NK-92 (cell line): ENCODE data around the gene PRSS48.
"Not testable (repeated sequence)": the region's sequence is repeated elsewhere in the genome, so short reads cannot be mapped to it uniquely, and the experiment has no call there.

Experiments
- DNase-seq: peaks from one replicate; lab custom pipeline; 2025; ENCODE audit not compliant: unreplicated experiment; lab: John Stamatoyannopoulos, UW

PRSS48 gene, protein sequence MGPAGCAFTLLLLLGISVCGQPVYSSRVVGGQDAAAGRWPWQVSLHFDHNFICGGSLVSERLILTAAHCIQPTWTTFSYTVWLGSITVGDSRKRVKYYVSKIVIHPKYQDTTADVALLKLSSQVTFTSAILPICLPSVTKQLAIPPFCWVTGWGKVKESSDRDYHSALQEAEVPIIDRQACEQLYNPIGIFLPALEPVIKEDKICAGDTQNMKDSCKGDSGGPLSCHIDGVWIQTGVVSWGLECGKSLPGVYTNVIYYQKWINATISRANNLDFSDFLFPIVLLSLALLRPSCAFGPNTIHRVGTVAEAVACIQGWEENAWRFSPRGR

DNA sequence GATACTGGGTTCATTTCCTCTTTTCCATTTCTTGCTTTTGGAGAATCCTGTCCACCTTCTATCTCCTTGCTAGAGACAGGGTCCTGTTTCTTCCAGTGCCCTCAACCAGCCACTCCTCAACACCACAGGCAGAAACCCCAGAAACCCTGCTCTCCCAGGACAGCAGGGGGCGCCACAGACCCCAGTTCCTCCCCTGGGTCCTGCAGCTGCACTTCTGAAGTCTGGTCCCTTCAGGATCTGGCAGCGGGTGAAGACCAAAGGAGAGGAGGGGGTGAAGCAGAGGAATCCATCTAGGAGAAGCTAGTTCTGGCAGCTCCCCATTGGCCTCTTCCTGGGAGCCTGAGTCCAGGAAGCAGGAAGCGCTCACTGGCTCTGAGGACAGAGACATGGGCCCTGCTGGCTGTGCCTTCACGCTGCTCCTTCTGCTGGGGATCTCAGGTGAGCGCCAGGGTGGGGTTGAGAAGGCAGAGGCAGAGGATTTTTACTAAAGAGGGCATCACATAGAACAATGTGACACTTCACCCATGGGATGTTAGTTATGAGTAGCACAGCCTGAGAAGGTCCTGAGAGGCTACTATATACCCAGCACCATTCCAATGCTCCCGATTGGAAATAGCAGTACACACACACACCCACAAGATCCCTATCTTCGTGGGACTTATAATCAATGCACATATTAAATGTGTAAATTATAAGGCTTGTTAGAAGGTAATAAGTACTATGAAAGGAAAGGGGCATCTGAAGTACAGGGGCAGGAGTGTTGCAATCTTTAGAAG lies at the start of gene PRSS48:
Gene PRSS48, plus strand, starts transcription at position 375 of the 776 bp plus-strand sequence. Its CDS starts 12 bp downstream, at position 387.
- no peak for DNase-seq

DNA sequence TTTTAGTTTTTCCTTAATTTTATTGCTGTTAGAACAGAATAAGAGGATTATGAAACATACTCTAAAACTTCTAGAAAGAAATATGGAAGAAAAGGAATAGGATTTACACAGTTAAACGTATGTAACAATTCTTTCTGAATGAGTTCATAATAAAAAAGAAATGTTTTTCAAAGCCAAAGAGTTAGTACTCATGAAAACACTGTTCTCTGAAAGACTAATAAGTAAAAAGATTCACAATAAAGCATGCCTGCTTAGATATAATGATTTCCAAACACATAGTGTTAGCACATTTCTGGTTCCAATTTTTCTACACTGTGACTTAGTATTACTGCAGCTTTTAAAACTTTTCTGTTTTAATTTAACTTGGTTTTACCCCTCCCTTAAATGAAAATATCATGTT lies 49.8 kb upstream of the PRSS48 start:
- DNase-seq = no peak

DNA sequence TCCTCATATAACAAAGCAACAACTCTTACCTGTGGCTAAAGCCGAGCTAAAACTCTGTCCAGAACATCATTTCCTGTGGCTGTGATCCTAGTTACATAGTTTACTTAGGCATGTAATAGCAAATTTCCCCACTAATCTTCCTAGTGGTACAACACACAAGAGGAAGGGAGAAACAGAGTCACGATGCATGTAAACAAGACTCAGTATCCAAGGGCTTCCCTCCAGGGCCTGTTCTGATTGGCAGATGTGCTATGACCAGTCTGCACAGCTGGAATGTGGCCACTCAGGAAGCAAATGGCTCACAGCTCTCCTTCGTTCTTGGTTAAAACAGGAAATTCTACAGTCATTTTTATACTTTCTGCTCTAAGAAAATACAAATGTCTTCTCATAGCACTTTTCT lies 49.2 kb upstream of the PRSS48 start:
- no peak for DNase-seq

DNA sequence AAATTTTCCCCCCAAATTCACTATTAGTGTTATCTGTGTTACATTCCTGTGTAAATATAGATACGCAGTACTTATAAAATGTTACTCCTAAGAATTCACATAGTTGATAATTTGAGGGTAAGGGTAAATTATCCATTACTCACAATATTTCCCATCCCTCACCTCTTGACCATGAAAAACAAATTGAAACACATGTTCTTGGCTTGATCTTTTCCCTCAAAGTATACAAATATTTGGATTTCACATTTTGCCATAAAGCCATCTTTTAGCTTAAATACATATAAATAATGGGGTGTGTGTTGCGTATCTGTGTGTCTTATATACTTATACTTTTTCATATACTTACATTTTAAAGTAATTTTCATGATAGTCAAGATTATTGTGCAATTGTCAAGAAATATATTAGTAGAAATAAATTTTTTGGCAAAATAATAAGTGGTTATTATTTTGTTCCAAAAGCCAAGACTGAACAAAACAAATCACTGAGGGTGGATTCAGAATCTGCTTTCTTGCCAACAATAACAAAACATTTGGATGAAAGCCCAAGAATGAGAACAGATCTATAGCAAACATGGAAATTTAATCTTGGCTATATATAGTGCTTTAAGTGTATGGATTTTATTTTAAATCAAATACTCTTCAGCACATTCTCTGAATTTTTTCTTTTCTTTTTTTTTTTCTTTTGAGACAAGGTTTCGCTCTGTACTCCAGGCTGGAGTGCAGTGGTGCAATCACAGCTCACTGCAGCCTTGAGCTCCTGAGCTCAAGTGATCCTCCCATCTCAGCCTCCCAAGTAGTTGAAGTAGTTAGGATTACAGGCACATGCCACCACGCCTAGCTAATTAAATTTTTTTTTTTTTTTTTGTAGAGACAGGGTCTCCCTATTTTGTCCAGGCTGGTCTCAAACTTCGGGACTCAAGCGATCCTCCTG lies 48.5 kb upstream of the PRSS48 start:
- no peak for DNase-seq

DNA sequence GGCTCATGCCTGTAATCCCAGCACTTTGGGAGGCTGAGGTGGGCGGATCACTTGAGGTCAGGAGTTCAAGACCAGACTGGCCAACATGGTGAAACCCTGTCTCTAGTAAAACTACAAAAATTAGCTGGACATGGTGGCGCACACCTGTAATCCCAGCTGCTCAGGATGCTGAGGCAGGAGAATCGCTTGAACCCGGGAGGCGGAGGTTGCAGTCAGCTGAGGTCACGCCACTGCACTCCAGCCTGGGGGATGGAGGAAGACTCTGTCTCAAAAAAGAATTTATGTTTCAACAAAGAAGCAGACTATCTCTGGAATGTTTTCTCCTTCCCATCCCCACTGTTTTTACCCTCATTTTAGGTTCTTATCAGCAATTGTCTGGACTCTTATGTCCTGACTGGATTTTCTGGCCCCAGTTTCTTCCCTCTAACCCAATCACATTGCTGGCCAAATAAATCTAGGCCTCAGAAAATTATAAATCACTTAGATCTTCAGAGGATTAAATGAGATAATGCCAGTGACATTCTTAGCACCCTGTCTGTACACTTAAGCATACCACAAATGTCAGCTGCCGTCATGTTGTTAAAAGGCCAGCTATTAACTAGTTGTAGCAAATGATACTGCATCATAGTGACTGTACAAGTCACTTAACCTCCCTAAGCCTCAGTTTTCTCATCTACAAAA lies 44.9 kb upstream of the PRSS48 start:
- DNase-seq = no peak

DNA sequence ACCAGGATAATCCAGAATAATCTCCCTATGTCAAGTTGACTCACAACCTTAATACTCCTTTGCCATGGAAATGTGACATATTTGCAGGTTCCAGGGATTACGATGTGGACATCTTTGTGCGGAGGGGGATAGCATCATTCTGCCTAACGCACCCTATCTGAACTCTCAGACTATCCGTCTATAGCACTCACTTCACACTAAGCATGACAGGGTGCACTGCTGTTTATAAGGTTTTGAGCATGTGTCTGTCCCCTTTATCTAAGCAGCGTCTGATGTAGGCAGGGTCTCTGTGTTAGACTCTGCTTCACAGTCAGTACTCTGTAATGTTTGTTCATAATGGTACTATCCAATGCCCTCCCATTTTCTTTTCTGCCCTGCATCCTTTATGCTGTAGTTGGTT lies 43.4 kb upstream of the PRSS48 start:
- DNase-seq = no peak

DNA sequence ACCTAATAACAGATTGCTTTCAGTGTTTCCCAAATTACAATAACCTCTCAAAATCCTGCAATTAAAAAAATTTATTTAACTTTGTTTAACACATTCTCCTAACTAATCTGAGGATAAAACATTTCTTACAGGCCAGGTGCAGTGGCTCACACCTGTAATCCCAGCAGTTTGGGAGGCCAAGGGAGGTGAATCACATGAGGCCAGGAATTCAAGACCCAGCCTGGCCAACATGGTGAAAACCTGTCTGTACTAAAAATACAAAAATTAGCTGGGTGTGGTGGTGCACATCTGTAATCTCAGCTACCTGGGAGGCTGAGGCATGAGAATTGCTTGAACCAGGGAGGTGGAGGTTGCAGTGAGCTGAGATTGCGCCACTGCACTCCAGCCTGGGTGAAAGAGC lies 41.6 kb upstream of the PRSS48 start:
- DNase-seq = not testable (repeated sequence)

DNA sequence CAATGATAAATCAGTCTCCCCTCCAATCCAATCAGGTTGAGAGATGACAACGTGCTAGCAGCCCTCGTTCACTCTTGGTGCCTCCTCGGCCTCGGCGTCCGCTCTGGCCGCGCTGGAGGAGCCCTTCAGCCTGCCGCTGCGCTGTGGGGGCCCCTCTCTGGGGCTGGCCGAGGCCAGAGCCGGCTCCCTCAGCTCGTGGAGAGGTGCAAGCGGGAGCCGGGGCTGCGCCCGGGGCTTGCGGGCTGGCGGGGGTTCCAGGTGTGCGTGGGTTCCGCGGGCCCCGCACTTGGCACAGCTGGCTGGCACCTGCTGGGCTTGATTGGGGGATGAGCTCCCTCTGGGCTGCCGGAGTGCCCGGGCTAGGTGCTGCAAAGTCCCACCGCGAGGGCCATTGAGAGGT lies 40.9 kb upstream of the PRSS48 start:
- no peak for DNase-seq

DNA sequence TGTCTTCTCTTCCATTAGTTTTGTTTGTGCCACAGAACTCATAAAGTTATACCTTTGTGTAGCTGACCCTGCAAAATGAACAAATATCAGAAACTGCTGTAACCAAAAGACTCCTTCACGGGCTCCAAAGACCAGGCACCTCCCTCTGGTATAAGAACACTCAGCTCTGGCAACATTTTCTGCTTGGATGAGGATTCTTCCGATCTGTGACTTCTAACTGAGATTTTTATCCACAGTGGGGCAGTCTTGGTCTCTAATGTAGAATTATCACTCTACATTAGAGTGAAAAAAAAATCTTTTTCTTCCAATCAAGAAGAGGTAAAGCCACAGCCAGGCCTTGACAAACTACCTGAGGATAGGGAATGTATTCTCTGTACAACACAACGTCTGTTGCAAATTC lies 38.5 kb upstream of the PRSS48 start:
- DNase-seq = no peak

DNA sequence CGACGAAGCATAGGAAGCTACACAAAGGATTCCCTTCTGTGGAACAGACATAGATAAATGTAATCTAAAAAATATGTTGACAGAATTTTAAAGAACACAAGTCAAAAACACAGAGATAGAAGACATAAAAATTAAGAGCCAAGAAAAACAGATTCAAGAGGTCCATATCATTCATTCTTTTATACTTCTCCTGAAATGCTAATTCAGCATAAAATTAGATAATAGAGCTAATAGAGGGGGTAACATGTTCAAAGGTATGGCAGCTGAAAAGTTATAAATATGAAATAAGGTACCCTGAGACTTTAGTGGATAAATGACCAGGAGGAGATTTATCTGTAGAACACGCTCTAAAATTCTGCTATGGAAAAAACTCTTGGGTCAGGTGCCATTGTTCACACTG lies 37.4 kb upstream of the PRSS48 start:
- no peak for DNase-seq

DNA sequence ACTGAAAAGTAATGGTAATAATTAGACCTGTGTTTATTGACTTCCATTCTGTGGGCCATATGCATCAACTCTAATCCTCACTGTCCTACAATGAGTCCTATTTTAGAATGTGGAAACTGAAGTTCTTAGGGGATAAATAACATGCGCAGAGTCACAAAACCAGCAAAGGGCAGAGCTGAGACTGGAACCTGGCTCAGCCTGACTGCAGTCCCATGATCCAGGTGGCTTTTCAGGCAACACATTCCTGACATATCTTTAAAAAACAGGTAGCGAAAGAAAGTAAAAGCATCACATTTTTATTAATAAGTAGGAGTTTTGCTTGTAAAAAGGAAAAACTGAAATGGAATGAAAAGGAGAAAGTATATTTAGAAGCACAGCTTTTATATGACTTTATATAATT lies 34.7 kb upstream of the PRSS48 start:
- no peak for DNase-seq

DNA sequence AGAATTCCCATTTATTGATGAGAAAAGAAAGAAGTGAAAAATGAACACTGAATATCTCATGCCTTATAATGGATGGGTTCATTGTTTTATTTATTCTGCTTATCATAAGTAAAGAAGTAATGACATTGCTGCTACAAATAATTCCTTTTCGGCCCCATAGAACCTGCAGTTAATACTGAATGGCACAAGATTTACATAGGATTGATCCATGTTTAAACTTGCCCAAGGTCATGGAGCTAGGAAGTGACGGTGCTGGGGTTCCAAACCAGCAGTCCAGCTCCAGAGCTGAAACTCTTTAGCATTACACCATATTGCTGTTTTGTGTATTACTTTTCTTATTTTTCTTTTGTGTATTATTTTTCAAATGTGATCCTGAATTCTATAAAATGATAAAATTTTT lies 30.2 kb upstream of the PRSS48 start:
- no peak for DNase-seq

DNA sequence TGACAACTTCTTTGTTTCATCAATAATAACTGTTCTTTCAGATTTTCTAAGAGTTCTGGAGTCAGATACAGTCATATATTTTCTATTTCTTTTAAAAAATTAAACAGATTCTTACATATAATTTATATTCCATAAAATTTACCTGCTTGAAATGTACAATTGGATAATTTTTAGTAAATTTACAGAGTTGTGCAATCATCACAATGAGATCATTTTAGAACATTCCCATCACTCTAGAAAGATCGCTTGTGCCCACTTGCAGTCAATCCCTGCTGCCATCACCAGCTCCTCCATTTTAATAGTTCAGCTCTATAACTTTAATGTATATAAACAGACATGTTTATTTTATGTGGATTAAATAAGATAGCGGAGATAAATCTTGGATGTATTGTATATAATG lies 29.6 kb upstream of the PRSS48 start:
- DNase-seq = no peak

DNA sequence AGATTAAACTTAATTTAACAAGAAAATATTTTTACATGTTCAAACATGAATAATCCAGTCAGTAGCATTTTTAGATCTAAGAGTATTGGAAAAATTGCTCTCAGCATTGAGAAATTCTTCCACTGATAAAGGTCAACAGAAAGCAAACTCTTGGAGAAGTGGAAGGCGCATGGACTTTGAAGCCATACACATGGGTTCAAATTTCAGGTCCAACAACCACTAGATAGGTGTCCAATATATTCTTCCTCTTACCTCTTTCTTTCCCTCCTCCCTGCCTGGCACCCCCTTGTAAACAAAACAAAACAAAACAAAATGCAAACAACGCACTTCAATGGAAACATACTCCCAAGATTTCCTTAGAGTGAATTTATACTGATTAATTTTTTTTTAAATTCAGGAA lies 28.4 kb upstream of the PRSS48 start:
- no peak for DNase-seq

DNA sequence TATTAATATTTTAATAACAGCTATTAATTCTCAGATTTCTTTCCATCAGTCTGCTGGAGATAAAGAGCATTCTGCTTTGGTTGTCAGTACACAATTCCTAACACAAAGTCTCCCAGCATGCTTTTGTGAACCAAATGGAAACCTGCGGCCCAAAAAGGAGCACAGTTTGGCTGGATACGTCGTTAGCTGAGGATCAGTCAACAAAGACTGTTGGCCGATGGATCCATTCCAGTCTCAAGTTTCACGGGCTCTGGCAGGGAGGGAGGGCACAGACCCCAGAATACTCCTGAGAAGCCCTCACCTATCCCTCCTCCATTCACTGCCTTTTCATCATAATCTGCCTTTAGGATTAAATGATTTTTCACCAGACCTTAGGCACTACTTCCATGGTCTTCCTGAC lies 26.3 kb upstream of the PRSS48 start:
- DNase-seq = no peak

DNA sequence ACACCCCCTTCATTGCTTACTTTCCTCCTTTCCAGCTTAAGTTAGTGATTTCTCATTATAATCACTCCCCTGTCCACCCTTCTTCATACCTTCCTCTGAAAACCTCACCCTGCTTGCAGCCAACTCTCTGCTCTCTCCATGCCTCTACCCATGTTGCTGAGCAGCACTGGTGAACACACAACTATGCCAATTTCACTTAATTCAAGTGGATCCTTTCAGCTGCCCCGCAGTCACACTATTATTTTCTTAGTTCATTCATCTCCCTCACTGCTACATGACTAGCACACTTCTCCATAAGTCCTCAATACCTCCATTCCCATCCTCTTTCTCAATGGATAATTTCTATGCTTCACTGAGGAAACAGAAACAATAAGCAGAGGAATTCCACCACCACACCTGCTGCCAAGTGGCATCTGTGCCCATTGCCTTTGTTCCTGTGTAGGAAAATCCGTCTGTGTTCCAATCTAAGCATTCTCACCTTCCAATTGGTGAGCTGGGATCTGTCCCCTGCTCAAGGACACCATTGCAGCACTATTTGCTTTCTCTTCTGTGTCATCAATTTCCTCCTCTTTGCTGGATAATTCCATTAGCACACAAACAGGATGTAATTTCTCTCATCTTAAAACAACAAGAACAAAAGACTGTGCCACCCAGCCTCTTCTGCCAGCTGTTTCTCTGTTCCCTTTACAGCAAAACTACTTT lies 25.2 kb upstream of the PRSS48 start:
- DNase-seq = no peak

DNA sequence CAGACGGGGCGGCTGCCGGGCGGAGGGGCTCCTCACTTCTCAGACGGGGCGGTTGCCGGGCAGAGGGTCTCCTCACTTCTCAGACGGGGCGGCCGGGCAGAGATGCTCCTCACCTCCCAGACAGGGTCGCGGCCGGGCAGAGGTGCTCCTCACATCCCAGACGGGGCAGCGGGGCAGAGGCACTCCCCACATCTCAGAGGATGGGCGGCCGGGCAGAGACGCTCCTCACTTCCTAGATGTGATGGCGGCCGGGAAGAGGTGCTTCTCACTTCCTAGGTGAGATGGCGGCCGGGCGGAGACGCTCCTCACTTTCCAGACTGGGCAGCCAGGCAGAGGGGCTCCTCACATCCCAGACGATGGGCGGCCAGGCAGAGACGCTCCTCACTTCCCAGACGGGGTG lies 21.7 kb upstream of the PRSS48 start:
- DNase-seq = not testable (repeated sequence)

DNA sequence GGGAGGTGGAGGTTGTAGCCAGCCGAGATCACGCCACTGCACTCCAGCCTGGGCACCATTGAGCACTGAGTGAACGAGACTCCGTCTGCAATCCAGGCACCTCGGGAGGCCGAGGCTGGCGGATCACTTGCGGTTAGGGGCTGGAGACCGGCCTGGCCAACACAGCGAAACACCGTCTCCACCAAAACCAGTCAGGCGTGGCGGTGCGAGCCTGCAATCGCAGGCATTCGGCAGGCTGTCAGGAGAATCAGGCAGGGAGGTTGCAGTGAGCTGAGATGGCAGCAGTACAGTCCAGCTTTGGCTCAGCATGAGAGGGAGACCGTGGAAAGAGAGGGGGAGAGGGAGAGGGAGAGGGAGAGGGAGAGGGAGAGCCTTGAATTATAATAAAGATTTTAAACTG lies 21.3 kb upstream of the PRSS48 start:
- not testable (repeated sequence) for DNase-seq

DNA sequence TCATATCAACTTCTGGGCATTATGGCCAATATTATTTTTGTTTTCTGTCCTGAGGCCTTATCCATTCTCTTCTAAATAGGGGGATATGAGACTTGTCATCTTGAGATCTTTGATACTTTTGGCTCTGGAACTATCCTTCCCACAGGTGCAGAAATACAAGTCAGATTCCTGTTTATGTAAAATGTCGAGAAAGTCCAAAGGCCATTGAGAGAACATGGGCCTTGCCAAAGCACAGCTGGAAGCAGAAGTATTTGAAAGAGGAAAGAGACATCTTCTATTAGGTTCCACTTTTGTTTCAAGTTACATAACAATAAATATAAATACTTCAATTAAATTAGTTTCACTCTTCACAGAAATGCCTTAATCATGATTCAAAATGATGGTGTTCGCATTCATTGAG lies 20.8 kb upstream of the PRSS48 start:
- DNase-seq = no peak

DNA sequence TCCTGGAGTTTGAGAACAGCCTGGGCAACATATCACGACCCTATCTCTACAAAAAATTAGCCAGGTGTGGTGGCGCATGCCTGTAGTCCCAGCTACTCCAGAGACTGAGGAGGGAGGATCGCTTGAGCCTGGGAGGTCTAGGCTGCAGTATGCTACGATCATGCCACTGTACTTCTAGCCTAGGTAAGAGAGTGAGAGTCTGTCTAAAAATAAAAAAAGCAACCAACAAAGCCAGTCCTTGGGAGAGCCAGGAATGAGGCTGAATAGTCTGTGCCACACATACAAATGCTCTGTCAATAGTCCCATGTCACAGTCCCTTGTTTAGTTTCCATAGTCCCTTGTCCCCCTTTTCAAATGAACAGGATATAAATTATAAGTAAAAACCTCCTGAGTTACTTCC lies 19.3 kb upstream of the PRSS48 start:
- DNase-seq = no peak
